Measurements from ENCODE around the gene ZNF236. TPM values are rescaled to one million over a fixed set of nuclear protein-coding genes. Genes with fewer than 3 reads are reported as not detected.

Gene ZNF236
- total RNA-seq, 1 experiment from 2014 or later = 24.8 TPM

DNA sequence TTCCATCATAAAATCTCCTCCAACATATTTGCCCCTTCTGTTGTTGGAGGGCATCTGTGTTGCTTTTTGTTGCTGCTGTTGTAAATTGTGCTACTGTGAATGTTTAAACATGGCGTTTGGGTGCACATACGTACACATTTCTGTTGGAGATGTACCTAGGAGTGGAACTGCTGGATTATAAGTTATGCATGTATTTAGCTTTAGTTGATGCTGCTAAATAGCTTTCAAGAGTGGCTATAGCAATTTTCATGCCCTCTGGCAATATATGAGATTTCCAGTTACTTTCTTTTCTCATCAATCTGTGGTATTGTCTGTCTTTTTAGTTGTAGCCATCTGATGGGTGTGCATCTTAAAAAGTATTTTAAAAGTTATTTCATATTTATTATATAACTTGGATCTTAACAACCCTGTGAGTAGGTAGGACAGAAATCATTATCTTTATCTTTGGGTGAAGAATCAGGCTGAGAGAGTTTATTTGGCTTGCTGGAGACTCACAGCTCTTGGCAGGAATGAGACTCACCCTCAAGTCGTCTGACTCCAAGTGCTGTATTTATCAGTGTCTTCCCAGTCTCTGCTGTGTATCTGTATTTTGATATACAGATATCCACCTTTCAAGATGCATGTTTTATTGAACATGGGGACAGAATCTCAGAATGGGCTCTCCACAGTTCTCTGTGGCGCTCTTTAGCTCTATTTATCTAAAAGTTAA, 16.9 kb downstream of the ZNF236 start:
- BruUV-seq (replicated peaks) = no TSS peak
- Histone ChIP-seq H3K9me3 (ENCODE audit: low read depth, low read length, poor library complexity, severe bottlenecking) (no peaks in the 10 kb centered on the region), H3K36me3 (ENCODE audit: insufficient read depth, low read length, poor library complexity, severe bottlenecking) (no peaks in the 10 kb centered on the region), H3K4me3 (ENCODE audit: low read depth, low read length, poor library complexity, severe bottlenecking) (no peak overlapping the region), H3K27ac (ENCODE audit: low read depth, low read length, poor library complexity, severe bottlenecking) (no peak overlapping the region), H3K27me3 (replicated peaks; ENCODE audit: insufficient read depth, low read depth, low read length, poor library complexity) (no peaks in the 10 kb centered on the region), H3K4me1 (ENCODE audit: insufficient read depth, low read length, poor library complexity, severe bottlenecking) (no peaks in the 10 kb centered on the region)
- DNase-seq (ENCODE audit: low spot score) = no peak
- TF ChIP-seq CTCF (conservative IDR thresholded peaks at IDR 0.05; ENCODE audit: low read depth, low read length) = no peak
- TF ChIP-seq EZH2 (IDR thresholded peaks at IDR 0.05; ENCODE audit: borderline replicate concordance, low read depth, low read length, poor library complexity, severe bottlenecking) = no peak
- intact Hi-C loops (cut with micrococcal nuclease; ENCODE audit: unreplicated experiment) = no loop called here
- ChIA-PET POLR2A (ENCODE audit: low non-redundant PET) (no interaction called here), CTCF (no interaction called here)

GRCh38 chr18:76842837-76843530, 20.6 kb downstream of the ZNF236 start:
- Histone ChIP-seq H3K9me3 (ENCODE audit: low read depth, low read length, poor library complexity, severe bottlenecking) (no peaks in the 10 kb centered on the region), H3K27ac (ENCODE audit: low read depth, low read length, poor library complexity, severe bottlenecking) (no peak overlapping the region), H3K27me3 (replicated peaks; ENCODE audit: insufficient read depth, low read depth, low read length, poor library complexity) (no peaks in the 10 kb centered on the region), H3K4me3 (ENCODE audit: low read depth, low read length, poor library complexity, severe bottlenecking) (no peak overlapping the region), H3K36me3 (ENCODE audit: insufficient read depth, low read length, poor library complexity, severe bottlenecking) (no peaks in the 10 kb centered on the region), H3K4me1 (ENCODE audit: insufficient read depth, low read length, poor library complexity, severe bottlenecking) (no peaks in the 10 kb centered on the region)
- TF ChIP-seq EZH2 (IDR thresholded peaks at IDR 0.05; ENCODE audit: borderline replicate concordance, low read depth, low read length, poor library complexity, severe bottlenecking) = no peak
- no peak for TF ChIP-seq CTCF (conservative IDR thresholded peaks at IDR 0.05; ENCODE audit: low read depth, low read length)
- ChIA-PET CTCF (no interaction called here), POLR2A (ENCODE audit: low non-redundant PET) (no interaction called here)
- no TSS peak for BruUV-seq (replicated peaks)
- no peak for DNase-seq (ENCODE audit: low spot score)
- intact Hi-C loops (cut with micrococcal nuclease; ENCODE audit: unreplicated experiment) = no loop called here

DNA sequence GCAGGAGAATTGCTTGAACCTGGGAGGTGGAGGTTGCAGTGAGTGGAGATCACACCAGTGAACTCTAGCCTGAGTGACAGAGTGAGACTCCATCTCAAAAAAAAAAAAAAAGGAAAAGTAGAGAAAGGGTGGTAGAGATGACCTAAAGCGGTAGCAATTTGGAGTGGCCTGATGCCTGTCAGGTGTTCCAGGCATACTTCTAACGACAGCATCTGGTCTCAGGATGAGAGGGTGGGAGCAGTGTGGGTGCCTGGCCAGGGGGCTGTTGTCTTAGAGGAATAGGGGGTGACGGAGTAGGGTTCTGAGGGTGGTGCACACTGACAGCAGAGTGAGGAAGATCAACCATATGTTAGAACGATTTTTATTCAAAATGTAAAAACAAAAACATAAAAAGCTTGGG, 21.8 kb downstream of the ZNF236 start:
- Histone ChIP-seq H3K9me3 (ENCODE audit: low read depth, low read length, poor library complexity, severe bottlenecking) (no peaks in the 10 kb centered on the region), H3K27ac (ENCODE audit: low read depth, low read length, poor library complexity, severe bottlenecking) (no peak overlapping the region), H3K4me3 (ENCODE audit: low read depth, low read length, poor library complexity, severe bottlenecking) (no peak overlapping the region), H3K4me1 (ENCODE audit: insufficient read depth, low read length, poor library complexity, severe bottlenecking) (no peaks in the 10 kb centered on the region), H3K36me3 (ENCODE audit: insufficient read depth, low read length, poor library complexity, severe bottlenecking) (no peaks in the 10 kb centered on the region), H3K27me3 (replicated peaks; ENCODE audit: insufficient read depth, low read depth, low read length, poor library complexity) (no peaks in the 10 kb centered on the region)
- intact Hi-C loops (cut with micrococcal nuclease; ENCODE audit: unreplicated experiment) = no loop called here
- BruUV-seq (replicated peaks) = no TSS peak
- POLR2A ChIA-PET (ENCODE audit: low non-redundant PET) = no interaction called here
- CTCF ChIA-PET = no interaction called here
- no peak for DNase-seq (ENCODE audit: low spot score)
- TF ChIP-seq CTCF (conservative IDR thresholded peaks at IDR 0.05; ENCODE audit: low read depth, low read length) (no peak), EZH2 (IDR thresholded peaks at IDR 0.05; ENCODE audit: borderline replicate concordance, low read depth, low read length, poor library complexity, severe bottlenecking) (no peak)

Measured in A673 (cell line).